Immature natural killer cell (primary cell): ENCODE results near the gene PDE3A. TPM values are rescaled to one million over a fixed set of nuclear protein-coding genes. Genes with fewer than 3 reads are reported as not detected.

ENCODE experiments used
- DNase-seq, 3 donors: peaks; one replicate each; pipeline ENCODE4 v3.0.0; 2022; ENCODE audit warnings: mixed read lengths in 1 of 3
- H3K27ac Mint-ChIP-seq, 6 donors: one replicate each; pipeline ENCODE4 v1.8.0; 2020; ENCODE audit warnings: mixed read lengths in 6 of 6, mild to moderate bottlenecking in 5 of 6, inconsistent platforms in 4 of 6, moderate library complexity in 3 of 6
- H3K27me3 Mint-ChIP-seq, 3 donors: one replicate each; pipeline ENCODE4 v1.8.0; 2020 to 2021; ENCODE audit warnings: low read depth in 3 of 3, mild to moderate bottlenecking in 3 of 3, mixed read lengths in 3 of 3, moderate library complexity in 3 of 3, inconsistent platforms in 1 of 3
- H3K36me3 Mint-ChIP-seq, 3 donors: one replicate each; pipeline ENCODE4 v1.8.0; 2020; ENCODE audit warnings: mixed read lengths in 3 of 3, inconsistent platforms in 2 of 3, mild to moderate bottlenecking in 2 of 3
- H3K4me1 Mint-ChIP-seq, 2 donors: one replicate each; pipeline ENCODE4 v1.8.0; 2020; ENCODE audit warnings: inconsistent platforms in 2 of 2, mild to moderate bottlenecking in 2 of 2, mixed read lengths in 2 of 2, moderate library complexity in 1 of 2
- H3K4me3 Mint-ChIP-seq, 5 donors: one replicate each; pipeline ENCODE4 v1.8.0; 2020; ENCODE audit warnings: mild to moderate bottlenecking in 5 of 5, mixed read lengths in 5 of 5, inconsistent platforms in 3 of 5, moderate library complexity in 3 of 5
- H3K9me3 Mint-ChIP-seq, 6 donors: one replicate each; pipeline ENCODE4 v1.8.0; 2020; ENCODE audit warnings: mild to moderate bottlenecking in 6 of 6, mixed read lengths in 6 of 6, inconsistent platforms in 4 of 6, moderate library complexity in 3 of 6
- polyA plus RNA-seq, 3 donors: library from polyadenylated mRNA; unstranded; fragments of 300-500 nt; fragmentation: Illumina TruSeq; gene quantifications; one replicate each; pipeline ENCODE4 v1.2.3, GENCODE V29; 2021

Gene PDE3A
- polyA plus RNA-seq, 3 donors from 2014 or later: 0.08 TPM; not detected in 2

DNA sequence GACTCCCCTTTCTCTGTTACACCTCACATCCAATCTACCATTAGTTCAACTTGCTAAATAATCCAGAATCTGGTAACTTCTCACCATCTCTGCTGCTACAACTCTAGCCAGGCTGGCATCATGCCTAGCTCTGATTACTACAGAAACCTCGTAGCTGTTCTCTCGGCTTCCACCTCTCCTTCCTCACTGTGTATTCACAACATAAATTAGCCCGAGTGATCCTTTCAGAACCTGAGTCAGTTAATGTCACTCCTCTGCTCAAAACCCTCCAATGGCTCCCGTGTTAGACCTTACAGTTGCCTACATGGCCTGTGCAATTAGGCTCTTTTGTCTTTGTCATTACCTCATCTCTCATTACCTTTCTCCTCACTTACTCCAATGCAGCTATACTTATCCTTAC, 139.4 kb downstream of the PDE3A start:
- no peak overlapping the region for H3K4me3 Mint-ChIP-seq
- peaks cover 0 to 2% (median 0%) of the 10 kb centered on the region in 6 donors for H3K9me3 Mint-ChIP-seq
- peaks cover 0 to 2% (median 0%) of the 10 kb centered on the region in 3 donors for H3K27me3 Mint-ChIP-seq
- H3K4me1 Mint-ChIP-seq: peaks cover 0 to 13% of the 10 kb centered on the region in 2 donors
- H3K27ac Mint-ChIP-seq: no peak overlapping the region
- H3K36me3 Mint-ChIP-seq: no peaks in the 10 kb centered on the region
- no peak for DNase-seq

DNA sequence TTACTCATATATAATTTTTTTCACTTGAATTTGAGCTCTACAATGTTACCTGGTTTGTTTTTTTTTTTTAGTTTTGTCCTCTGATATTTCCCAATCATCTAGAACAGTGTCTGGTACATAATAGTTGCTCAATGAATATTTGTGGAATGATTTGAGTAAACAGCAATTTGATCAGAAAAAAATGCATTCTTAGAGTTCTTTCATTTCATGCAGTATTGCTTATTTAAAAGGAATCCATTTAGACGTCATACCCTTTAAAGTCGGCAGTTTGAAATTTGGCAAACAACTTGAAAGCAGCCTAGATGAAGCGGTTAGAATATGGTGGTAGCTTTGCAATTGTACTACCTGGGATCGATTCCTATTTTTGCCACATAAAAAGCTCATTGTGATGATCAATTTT, 140.0 kb downstream of the PDE3A start:
- Mint-ChIP-seq H3K9me3 (peaks cover 0 to 2% (median 0%) of the 10 kb centered on the region in 6 donors), H3K4me1 (peaks cover 0 to 13% of the 10 kb centered on the region in 2 donors), H3K36me3 (no peaks in the 10 kb centered on the region), H3K27ac (no peak overlapping the region), H3K27me3 (peaks cover 0 to 2% (median 0%) of the 10 kb centered on the region in 3 donors), H3K4me3 (no peak overlapping the region)
- no peak for DNase-seq

DNA sequence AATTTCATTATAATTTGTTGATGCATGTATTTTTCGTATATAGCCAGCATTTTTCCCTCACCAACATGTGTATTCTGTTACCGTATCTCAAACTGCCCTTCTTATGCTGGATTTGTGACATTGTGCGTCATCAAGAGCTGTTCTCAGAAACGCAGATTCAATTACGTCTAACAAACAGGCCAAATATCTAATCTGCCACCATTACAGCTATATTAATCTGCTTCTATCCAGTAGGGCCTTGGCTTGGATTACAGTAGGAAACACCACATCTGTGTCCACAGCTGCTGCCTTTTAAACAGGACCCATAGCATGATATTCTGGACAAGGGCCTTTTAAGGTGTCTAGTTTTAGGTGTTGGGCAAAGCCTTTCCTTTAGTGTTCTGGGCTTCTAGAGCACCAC, 140.6 kb downstream of the PDE3A start:
- DNase-seq: no peak
- Mint-ChIP-seq H3K9me3 (peaks cover 0 to 2% (median 0%) of the 10 kb centered on the region in 6 donors), H3K27ac (no peak overlapping the region), H3K4me3 (no peak overlapping the region), H3K4me1 (peaks cover 0 to 13% of the 10 kb centered on the region in 2 donors), H3K27me3 (peaks cover 0 to 2% (median 0%) of the 10 kb centered on the region in 3 donors), H3K36me3 (no peaks in the 10 kb centered on the region)

DNA sequence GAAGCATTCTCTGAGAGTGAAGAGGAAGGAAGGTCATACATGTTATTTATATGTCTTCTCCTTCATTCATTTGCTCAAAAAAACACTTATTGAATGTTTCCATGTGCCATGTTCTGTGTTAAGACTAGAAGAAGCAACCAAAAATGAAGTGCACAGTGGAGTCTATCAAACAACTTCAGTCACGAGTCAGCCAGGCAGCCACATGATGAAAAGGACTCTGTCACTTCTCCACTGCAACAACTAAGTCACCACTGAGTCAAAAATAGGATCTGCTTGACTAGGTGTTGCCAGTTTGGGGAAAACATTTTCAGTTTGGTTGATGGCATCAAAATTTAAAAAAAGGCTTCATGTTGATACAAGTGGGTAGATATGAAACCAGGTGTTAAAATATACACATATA, 142.5 kb downstream of the PDE3A start:
- Mint-ChIP-seq H3K9me3 (no peaks in the 10 kb centered on the region), H3K4me1 (peaks cover 0 to 13% of the 10 kb centered on the region in 2 donors), H3K4me3 (no peak overlapping the region), H3K27ac (no peak overlapping the region), H3K27me3 (peaks cover 0 to 2% (median 0%) of the 10 kb centered on the region in 3 donors), H3K36me3 (no peaks in the 10 kb centered on the region)
- DNase-seq: no peak

DNA sequence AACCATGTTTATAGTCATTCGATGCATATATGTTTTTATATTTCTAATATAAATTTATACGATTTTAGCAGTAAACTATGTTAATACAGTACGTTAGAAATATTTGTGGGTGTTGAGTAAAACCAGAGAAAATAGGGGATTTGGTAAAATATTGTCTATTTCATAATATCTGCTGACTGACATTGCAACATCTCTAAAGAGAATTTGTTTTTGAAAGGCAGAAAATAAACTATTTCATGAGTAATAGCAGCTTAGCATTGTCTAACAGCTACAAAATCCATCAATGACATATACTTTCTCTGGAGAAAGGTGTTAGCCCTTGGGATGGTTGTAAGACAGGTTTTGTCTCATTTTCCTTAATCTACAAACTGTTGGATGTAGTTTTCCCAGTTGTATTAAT, 144.9 kb downstream of the PDE3A start:
- H3K9me3 Mint-ChIP-seq: no peaks in the 10 kb centered on the region

DNA sequence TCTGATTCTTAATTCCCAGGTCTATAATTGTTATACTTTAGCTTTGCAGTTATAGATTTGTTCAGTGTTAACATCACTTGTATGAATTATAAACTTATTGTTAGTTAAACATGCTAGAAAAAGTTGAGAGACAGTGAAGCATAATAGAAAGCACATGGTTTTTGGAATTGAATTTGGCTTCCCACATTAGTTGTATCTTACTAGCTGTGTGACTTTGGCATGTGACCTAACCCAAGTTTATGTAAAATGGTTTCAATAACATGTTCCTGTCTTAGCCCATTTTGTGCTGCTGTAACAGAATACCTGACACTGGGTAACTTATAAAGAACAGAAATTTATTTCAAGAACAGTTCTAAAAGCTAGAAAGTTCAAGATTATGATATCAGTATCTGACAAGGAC, 146.3 kb downstream of the PDE3A start:
- peaks cover 0 to under 1% (median 0%) of the 10 kb centered on the region in 6 donors for H3K9me3 Mint-ChIP-seq
- H3K27me3 Mint-ChIP-seq: peaks cover 0 to 2% (median 0%) of the 10 kb centered on the region in 3 donors
- H3K27ac Mint-ChIP-seq: no peak overlapping the region
- no peak for DNase-seq
- H3K4me1 Mint-ChIP-seq: no peaks in the 10 kb centered on the region
- H3K4me3 Mint-ChIP-seq: no peak overlapping the region
- H3K36me3 Mint-ChIP-seq: no peaks in the 10 kb centered on the region

More for the DNA sequence above, 144.9 kb downstream of the PDE3A start:
- Mint-ChIP-seq H3K27me3 (peaks cover 0 to 2% (median 0%) of the 10 kb centered on the region in 3 donors), H3K4me1 (no peaks in the 10 kb centered on the region), H3K36me3 (no peaks in the 10 kb centered on the region), H3K27ac (no peak overlapping the region), H3K4me3 (no peak overlapping the region)
- DNase-seq: no peak

DNA sequence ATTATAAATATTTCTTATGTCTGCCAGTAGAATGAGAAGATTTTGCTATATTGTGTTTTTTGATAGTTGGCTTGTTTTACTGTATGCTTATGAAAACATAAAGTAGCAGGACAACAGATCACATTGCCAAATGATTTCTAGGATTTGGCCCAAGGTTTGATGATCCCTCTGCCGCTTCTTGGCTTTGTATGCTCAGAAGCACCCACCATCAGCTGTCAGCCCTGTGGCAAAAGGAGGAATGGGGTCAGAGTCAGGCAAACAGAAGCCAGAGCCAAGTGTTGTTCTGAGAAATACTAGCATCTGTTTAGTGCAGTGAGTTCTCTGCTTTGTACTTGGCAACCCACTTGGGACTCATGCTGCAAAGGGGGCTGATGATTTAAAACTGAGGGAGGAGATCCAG, 152.2 kb downstream of the PDE3A start:
- DNase-seq: no peak
- Mint-ChIP-seq H3K36me3 (no peaks in the 10 kb centered on the region), H3K27ac (no peak overlapping the region), H3K4me1 (no peaks in the 10 kb centered on the region), H3K9me3 (peaks cover 0 to 1% (median 0%) of the 10 kb centered on the region in 6 donors), H3K27me3 (peaks cover 0 to 3% (median 2%) of the 10 kb centered on the region in 3 donors), H3K4me3 (no peak overlapping the region)

DNA sequence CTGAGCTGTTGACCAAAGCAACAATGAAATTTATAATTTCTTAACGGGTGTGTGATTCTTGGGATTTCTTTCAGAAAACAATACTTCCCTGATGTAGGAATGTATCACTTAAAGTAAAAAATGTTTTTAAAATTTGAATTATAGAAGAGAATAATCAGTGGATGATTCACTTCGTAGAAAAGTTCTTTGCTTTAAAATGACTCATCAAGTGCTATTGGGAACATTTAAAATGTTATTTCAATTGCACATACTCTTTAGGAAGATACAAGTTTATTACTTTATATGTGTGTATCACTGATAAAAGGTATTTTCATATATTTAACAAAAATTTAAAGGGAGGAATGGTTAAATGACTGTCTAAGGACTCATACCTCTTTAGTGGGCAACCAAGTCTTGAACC, 155.3 kb downstream of the PDE3A start:
- no peak for DNase-seq
- H3K4me3 Mint-ChIP-seq: no peak overlapping the region
- H3K4me1 Mint-ChIP-seq: no peaks in the 10 kb centered on the region
- H3K27me3 Mint-ChIP-seq: peaks cover 0 to 4% (median 3%) of the 10 kb centered on the region in 3 donors
- H3K36me3 Mint-ChIP-seq: no peaks in the 10 kb centered on the region
- H3K27ac Mint-ChIP-seq: no peak overlapping the region
- H3K9me3 Mint-ChIP-seq: peaks cover 0 to 3% (median 0%) of the 10 kb centered on the region in 6 donors

DNA sequence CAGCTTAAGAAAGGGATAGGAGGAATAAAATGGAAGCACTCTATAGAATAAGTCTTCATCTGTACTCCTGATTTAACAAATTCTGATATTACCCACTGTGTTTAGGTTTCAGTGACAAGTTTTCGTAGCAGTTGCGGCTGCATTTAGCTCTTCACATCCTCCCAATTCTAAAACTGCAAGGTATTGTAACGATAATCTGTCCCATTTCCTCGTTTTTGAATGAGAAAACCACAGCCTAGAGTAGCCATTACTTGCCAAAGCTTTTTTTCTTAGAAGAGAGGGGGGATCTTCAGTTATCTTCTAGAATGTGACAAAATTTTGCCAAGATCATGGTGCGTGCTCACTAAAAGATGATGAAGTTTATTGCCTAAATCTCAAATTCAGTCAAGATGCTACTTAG, 155.8 kb downstream of the PDE3A start:
- Mint-ChIP-seq H3K9me3 (peaks cover 0 to 3% (median 0%) of the 10 kb centered on the region in 6 donors), H3K4me1 (no peaks in the 10 kb centered on the region), H3K36me3 (no peaks in the 10 kb centered on the region), H3K27me3 (peaks cover 0 to 4% (median 3%) of the 10 kb centered on the region in 3 donors), H3K4me3 (no peak overlapping the region), H3K27ac (no peak overlapping the region)
- no peak for DNase-seq

DNA sequence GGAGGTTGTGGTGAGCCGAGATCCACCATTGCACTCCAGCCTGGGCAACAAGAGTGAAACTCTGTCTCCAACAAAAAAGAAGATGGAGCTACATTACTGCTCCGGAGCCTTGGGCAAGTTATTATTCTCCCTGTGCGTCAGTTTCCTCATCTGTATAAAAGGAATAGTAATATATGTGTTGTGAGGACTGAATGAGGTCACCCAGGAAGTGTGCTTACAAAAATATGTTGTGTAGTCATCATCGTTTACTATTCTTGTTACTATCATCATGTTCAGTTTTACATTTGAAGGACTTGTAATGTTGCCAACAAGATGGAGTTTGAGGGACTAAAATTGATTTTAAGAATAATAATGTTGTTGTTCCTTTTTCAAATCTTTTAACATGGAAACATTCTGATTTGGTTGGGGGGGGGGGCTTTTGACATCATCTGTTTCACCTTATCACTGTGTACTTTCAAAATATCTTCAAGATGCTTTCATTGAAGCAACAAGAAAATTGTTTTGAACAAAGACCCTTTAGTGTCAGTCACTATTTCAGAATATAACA, 156.8 kb downstream of the PDE3A start:
- no peak overlapping the region for H3K27ac Mint-ChIP-seq
- no peak for DNase-seq
- peaks cover 0 to 4% (median 0%) of the 10 kb centered on the region in 3 donors for H3K27me3 Mint-ChIP-seq
- H3K4me1 Mint-ChIP-seq: no peaks in the 10 kb centered on the region
- peaks cover 0 to 3% (median 0%) of the 10 kb centered on the region in 6 donors for H3K9me3 Mint-ChIP-seq
- H3K4me3 Mint-ChIP-seq: no peak overlapping the region
- H3K36me3 Mint-ChIP-seq: no peaks in the 10 kb centered on the region

DNA sequence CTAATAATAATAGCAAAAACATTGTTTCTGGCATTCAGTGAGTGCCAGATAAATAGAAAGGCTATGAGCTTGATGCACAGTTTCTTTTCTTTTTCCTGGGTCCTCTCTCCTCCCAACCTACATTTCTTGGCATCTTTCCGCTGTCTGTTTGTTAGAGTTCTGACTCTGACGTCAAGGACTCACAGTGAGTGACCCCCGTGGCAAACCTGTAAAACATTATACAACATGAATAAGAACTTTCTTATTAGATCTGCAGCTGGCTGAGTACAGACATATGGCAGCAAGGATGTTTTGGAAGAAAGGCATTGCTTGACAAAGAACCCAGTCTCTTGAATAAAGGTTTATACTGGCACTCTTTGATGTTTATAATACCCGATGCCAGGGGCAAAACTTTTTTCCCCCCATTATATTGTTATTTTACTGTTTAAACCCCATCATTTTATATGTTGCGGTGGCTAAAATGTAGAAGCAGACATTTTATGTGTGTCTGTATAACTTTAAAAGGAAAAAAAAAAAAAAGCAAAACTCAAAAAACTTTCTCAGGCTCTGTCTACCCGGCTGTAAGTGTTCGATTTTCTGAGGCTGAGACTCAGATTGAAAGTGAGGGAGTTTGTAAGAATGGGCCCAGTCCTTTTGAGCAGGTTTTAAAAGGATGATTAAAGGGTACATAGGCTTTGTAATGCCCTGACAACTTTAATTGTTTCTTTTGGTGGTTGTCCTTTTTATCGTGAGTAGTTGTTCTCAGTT, 159.3 kb downstream of the PDE3A start:
- Mint-ChIP-seq H3K4me3 (no peak overlapping the region), H3K4me1 (no peaks in the 10 kb centered on the region), H3K36me3 (no peaks in the 10 kb centered on the region), H3K27ac (no peak overlapping the region), H3K27me3 (peaks cover 0 to 4% (median 0%) of the 10 kb centered on the region in 3 donors), H3K9me3 (peaks cover 0 to 3% (median 0%) of the 10 kb centered on the region in 6 donors)
- no peak for DNase-seq

DNA sequence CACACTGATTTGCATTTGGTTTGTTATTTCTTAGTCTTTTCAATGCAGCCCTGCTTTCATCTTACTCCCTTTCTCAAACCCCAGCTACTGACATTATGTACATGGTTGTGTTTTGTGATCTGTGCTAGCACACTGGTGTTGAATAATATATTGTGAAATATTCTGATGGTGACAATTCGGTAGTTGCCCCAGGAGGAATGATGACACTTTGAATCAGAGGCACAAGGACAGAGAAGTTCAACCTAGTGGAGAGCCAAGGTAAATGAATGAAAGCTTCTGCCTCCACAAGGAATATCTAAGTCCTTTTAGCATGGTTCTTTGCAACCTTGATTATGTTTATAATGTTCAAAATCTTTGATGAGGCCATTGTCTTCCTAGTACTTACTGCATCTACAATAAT, 159.9 kb downstream of the PDE3A start:
- Mint-ChIP-seq H3K36me3 (no peaks in the 10 kb centered on the region), H3K9me3 (peaks cover 0 to 3% (median 0%) of the 10 kb centered on the region in 6 donors), H3K4me3 (no peak overlapping the region), H3K4me1 (no peaks in the 10 kb centered on the region), H3K27ac (no peak overlapping the region), H3K27me3 (peaks cover 0 to 4% (median 0%) of the 10 kb centered on the region in 3 donors)
- DNase-seq: no peak

DNA sequence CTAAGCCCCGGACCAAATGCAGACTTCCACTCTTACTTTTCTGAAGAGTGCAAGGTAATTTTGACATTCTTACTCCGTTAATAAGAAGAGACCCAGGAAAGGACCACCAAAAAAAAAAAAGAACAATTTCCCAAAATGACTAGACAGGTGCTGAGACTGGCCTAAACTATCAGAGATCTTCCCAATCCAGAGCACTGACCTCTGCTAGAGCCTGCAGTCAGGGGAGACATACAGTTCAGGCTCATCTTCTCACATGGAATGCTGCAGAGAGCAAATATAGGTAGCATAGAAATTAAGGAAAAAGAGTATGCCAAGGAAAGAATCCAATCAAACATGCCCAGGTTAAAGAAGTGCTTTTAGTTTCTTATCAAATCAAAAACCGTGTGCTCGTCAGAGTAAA, 177.9 kb downstream of the PDE3A start:
- no peak for DNase-seq
- H3K27ac Mint-ChIP-seq: no peak overlapping the region
- H3K27me3 Mint-ChIP-seq: peaks cover 0 to 2% (median under 1%) of the 10 kb centered on the region in 3 donors
- H3K9me3 Mint-ChIP-seq: no peaks in the 10 kb centered on the region
- H3K4me1 Mint-ChIP-seq: no peaks in the 10 kb centered on the region
- H3K4me3 Mint-ChIP-seq: no peak overlapping the region
- no peaks in the 10 kb centered on the region for H3K36me3 Mint-ChIP-seq

DNA sequence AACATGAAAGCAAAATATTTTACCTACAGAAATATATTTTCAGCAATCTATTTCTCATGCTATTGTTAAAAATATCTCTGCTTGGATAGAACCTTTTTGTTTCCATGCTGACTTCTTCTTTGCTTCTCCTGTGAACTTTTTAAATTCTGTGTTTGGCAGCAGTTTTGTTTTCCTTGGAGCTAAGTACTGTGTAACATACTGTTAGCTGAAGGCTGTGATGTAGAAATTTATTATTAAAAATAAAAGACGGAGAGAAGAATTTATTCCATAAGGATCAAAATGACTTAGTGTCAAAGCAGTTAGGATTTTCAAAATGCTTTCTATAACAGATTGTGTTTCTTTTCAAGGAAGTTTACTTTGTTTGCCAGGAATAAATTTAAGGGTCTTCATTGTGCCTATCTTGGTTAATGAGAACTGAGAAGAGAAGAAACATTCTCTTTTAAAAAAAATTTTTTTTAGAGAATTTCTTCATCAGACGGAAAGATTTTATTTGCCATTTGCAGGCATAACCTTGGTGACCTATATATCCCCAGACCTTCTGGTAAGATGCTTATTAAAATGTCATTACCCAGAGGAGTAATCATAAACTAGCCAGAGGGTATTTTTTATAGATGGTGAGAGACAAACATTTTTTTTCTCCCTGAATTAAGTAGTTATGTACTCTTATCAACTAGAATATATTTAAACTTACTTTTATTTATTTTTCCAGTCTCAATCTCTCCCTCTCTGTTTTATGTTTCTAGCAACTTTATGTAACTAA, 179.7 kb downstream of the PDE3A start:
- DNase-seq: no peak
- Mint-ChIP-seq H3K9me3 (no peaks in the 10 kb centered on the region), H3K4me1 (no peaks in the 10 kb centered on the region), H3K4me3 (no peak overlapping the region), H3K36me3 (no peaks in the 10 kb centered on the region), H3K27ac (no peak overlapping the region), H3K27me3 (peaks cover 0 to 2% (median 0%) of the 10 kb centered on the region in 3 donors)
